ENCODE measurements around the gene KIRREL1. TPM values are rescaled to one million over a fixed set of nuclear protein-coding genes. Genes with fewer than 3 reads are reported as not detected.

The KIRREL1 gene
- total RNA-seq, 2 experiments from 2014 or later, result not detected

DNA sequence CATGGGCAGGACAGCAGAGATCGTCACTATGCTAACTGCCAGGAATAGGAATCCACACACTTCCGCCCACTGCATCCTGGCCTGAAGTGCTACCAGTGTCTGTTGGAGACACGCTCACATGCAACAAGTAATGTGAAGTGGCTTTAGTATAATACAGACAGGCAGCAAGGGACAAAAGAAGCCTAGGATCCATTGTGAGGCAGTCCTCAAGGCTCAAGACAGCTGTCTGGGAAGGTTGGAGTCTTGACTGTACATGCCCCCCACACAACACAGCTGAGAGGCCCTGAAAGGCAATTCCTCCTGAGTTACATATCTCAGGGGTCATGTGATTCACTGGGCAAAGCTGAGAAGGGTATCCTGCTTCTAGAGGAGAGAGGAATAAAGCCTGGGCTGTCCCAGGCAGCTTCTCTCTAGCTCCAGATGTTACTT lies 147.3 kb downstream of the KIRREL1 start:
- TF ChIP-seq, protein P1, sequence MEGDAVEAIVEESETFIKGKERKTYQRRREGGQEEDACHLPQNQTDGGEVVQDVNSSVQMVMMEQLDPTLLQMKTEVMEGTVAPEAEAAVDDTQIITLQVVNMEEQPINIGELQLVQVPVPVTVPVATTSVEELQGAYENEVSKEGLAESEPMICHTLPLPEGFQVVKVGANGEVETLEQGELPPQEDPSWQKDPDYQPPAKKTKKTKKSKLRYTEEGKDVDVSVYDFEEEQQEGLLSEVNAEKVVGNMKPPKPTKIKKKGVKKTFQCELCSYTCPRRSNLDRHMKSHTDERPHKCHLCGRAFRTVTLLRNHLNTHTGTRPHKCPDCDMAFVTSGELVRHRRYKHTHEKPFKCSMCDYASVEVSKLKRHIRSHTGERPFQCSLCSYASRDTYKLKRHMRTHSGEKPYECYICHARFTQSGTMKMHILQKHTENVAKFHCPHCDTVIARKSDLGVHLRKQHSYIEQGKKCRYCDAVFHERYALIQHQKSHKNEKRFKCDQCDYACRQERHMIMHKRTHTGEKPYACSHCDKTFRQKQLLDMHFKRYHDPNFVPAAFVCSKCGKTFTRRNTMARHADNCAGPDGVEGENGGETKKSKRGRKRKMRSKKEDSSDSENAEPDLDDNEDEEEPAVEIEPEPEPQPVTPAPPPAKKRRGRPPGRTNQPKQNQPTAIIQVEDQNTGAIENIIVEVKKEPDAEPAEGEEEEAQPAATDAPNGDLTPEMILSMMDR (IDR thresholded peaks at IDR 0.05), result no peak
- no peak overlapping the region for H3K4me3 Mint-ChIP-seq
- DNase-seq, result no peak
- intact Hi-C loops (cut with DNase I, micrococcal nuclease), result no loop called here
- H3K4me1 Mint-ChIP-seq (ENCODE audit: low read depth), result no peaks in the 10 kb centered on the region
- ChIA-PET POLR2A (no interaction called here), CTCF (no interaction called here)
- no peak for ATAC-seq (ENCODE audit: poor library complexity)
- H3K27ac Mint-ChIP-seq, result no peak overlapping the region
- Histone ChIP-seq H3K4me1 (ENCODE audit: insufficient read depth, low read length) (no peaks in the 10 kb centered on the region), H3K27ac (ENCODE audit: low read depth in 1 of 2, low read length in 2 of 2) (no peak overlapping the region), H3K27me3 (ENCODE audit: control insufficient read depth in 1 of 2, insufficient read depth in 2 of 2, low read length in 2 of 2) (no peaks in the 10 kb centered on the region), H3K36me3 (ENCODE audit: insufficient read depth, low read length) (no peaks in the 10 kb centered on the region), H3K4me3 (ENCODE audit: low read length) (no peak overlapping the region), H3K9me3 (ENCODE audit: control insufficient read depth in 1 of 2, insufficient read depth in 1 of 2, low read length in 2 of 2) (no peaks in the 10 kb centered on the region)
- H3K27me3 Mint-ChIP-seq, result no peaks in the 10 kb centered on the region
- H3K36me3 Mint-ChIP-seq (ENCODE audit: low read depth), result no peaks in the 10 kb centered on the region
- no peaks in the 10 kb centered on the region for H3K9me3 Mint-ChIP-seq

DNA sequence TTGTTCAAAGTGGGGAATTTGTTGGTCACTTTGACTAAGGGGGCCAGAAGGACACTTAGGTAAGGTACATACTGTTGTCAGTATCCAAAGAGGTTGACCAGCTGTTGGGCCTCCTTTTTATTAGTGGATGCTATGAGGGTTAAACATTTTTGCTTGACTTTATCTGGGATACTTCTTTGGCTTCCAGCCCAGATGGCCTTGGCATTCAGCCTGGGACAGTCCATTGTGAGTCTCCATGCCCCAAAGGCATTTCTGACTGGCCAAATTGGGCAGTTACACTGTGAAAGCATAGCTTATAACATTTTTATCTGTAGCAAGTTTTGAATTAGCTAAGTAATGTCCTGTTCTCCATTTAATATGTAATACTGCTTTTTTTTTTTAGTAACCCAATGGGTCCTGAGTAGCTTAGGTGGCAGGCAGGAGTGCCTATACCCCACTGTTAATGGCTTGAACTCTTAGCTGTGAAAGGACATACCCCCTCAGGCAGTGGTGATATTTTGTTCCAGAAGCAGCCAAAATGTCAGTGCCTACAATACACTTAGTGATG lies 151.8 kb downstream of the KIRREL1 start:
- no peak for DNase-seq
- H3K4me3 Mint-ChIP-seq, result no peak overlapping the region
- Histone ChIP-seq H3K9me3 (ENCODE audit: control insufficient read depth in 1 of 2, insufficient read depth in 1 of 2, low read length in 2 of 2) (no peaks in the 10 kb centered on the region), H3K36me3 (ENCODE audit: insufficient read depth, low read length) (no peaks in the 10 kb centered on the region), H3K27me3 (ENCODE audit: control insufficient read depth in 1 of 2, insufficient read depth in 2 of 2, low read length in 2 of 2) (no peaks in the 10 kb centered on the region), H3K4me3 (ENCODE audit: low read length) (no peak overlapping the region), H3K27ac (ENCODE audit: low read depth in 1 of 2, low read length in 2 of 2) (no peak overlapping the region), H3K4me1 (ENCODE audit: insufficient read depth, low read length) (peaks cover 13% of the 10 kb centered on the region)
- ChIA-PET CTCF (interaction anchor here (1.6 kb wide), 1 partner anchor 21 kb away, joined by 4 read pairs; no protein-coding TSS in a partner anchor), POLR2A (interaction anchor here (0.8 kb wide), 1 partner anchor 27 kb away, joined by 3 read pairs; no protein-coding TSS in a partner anchor)
- no peak for ATAC-seq (ENCODE audit: poor library complexity)
- intact Hi-C loops (cut with DNase I, micrococcal nuclease), result no loop called here
- no peak overlapping the region for H3K27ac Mint-ChIP-seq
- H3K27me3 Mint-ChIP-seq, result no peaks in the 10 kb centered on the region
- TF ChIP-seq, protein P1 (IDR thresholded peaks at IDR 0.05), result no peak
- peaks cover 5% of the 10 kb centered on the region for H3K36me3 Mint-ChIP-seq (ENCODE audit: low read depth)
- H3K9me3 Mint-ChIP-seq, result no peaks in the 10 kb centered on the region
- H3K4me1 Mint-ChIP-seq (ENCODE audit: low read depth), result peaks cover 21% of the 10 kb centered on the region

GRCh38 chr1:158146165-158146564 lies 152.7 kb downstream of the KIRREL1 start:
- Mint-ChIP-seq H3K27me3 (no peaks in the 10 kb centered on the region), H3K4me3 (no peak overlapping the region), H3K9me3 (no peaks in the 10 kb centered on the region), H3K4me1 (ENCODE audit: low read depth) (peaks cover 28% of the 10 kb centered on the region), H3K27ac (no peak overlapping the region), H3K36me3 (ENCODE audit: low read depth) (peaks cover 5% of the 10 kb centered on the region)
- Histone ChIP-seq H3K4me1 (ENCODE audit: insufficient read depth, low read length) (peaks cover 18% of the 10 kb centered on the region), H3K36me3 (ENCODE audit: insufficient read depth, low read length) (no peaks in the 10 kb centered on the region), H3K4me3 (ENCODE audit: low read length) (no peak overlapping the region), H3K27me3 (ENCODE audit: control insufficient read depth in 1 of 2, insufficient read depth in 2 of 2, low read length in 2 of 2) (no peaks in the 10 kb centered on the region), H3K27ac (ENCODE audit: low read depth in 1 of 2, low read length in 2 of 2) (no peak overlapping the region), H3K9me3 (ENCODE audit: control insufficient read depth in 1 of 2, insufficient read depth in 1 of 2, low read length in 2 of 2) (no peaks in the 10 kb centered on the region)
- ChIA-PET POLR2A (no interaction called here), CTCF (interaction anchor here (1.6 kb wide), 1 partner anchor 21 kb away, joined by 4 read pairs; no protein-coding TSS in a partner anchor)
- TF ChIP-seq, protein P1 (IDR thresholded peaks at IDR 0.05), result no peak
- ATAC-seq (ENCODE audit: poor library complexity) (no peak), DNase-seq (no peak)
- intact Hi-C loops (cut with DNase I, micrococcal nuclease), result no loop called here
